Muscle layer of duodenum (tissue), 2 donors: ENCODE data around the gene DSC1.
"Not testable (repeated sequence)": the region's sequence is repeated elsewhere in the genome, so short reads cannot be mapped to it uniquely, and the experiment has no call there.

Source experiments
- H3K27ac ChIP-seq: one replicate; pipeline ENCODE4 v1.7.0; 2013; ENCODE audit warnings: mild to moderate bottlenecking, low read length
- H3K27me3 ChIP-seq: one replicate; pipeline ENCODE4 v1.7.0; 2013; ENCODE audit warnings: low read depth, mild to moderate bottlenecking, control low read depth, low read length
- H3K36me3 ChIP-seq, 2 donors: one replicate each; pipeline ENCODE4 v1.7.0; 2013; ENCODE audit warnings: low read length in 2 of 2, control low read depth in 1 of 2, mild to moderate bottlenecking in 1 of 2; ENCODE audit not compliant: insufficient read depth in 2 of 2, control insufficient read depth in 1 of 2
- H3K4me1 ChIP-seq, 2 donors: one replicate each; pipeline ENCODE4 v1.7.0; 2013; ENCODE audit warnings: low read length in 2 of 2, mild to moderate bottlenecking in 2 of 2, control low read depth in 1 of 2, moderate library complexity in 1 of 2; ENCODE audit not compliant: insufficient read depth in 2 of 2, control insufficient read depth in 1 of 2
- H3K4me3 ChIP-seq, 2 donors: one replicate each; pipeline ENCODE4 v1.7.0; 2013; ENCODE audit warnings: low read length in 2 of 2, low read depth in 1 of 2, mild to moderate bottlenecking in 1 of 2
- H3K9me3 ChIP-seq, 2 donors: one replicate each; pipeline ENCODE4 v1.7.0; 2013; ENCODE audit warnings: low read length in 2 of 2, control low read depth in 1 of 2, mild to moderate bottlenecking in 1 of 2; ENCODE audit not compliant: control insufficient read depth in 1 of 2
- donor health status: healthy.

Gene DSC1

GRCh38 chr18:31199190-31199769 lies 36.6 kb upstream of the DSC1 start:
- no peaks in the 10 kb centered on the region for H3K9me3 ChIP-seq
- no peak overlapping the region for H3K4me3 ChIP-seq
- no peaks in the 10 kb centered on the region for H3K27me3 ChIP-seq
- H3K4me1 ChIP-seq, result no peaks in the 10 kb centered on the region
- H3K36me3 ChIP-seq, result no peaks in the 10 kb centered on the region
- no peak overlapping the region for H3K27ac ChIP-seq

GRCh38 chr18:31197676-31198075 lies 35.0 kb upstream of the DSC1 start:
- Histone ChIP-seq H3K9me3 (no peaks in the 10 kb centered on the region), H3K4me1 (no peaks in the 10 kb centered on the region), H3K36me3 (no peaks in the 10 kb centered on the region), H3K27me3 (no peaks in the 10 kb centered on the region), H3K27ac (no peak overlapping the region), H3K4me3 (no peak overlapping the region)

GRCh38 chr18:31195063-31195462 lies 32.4 kb upstream of the DSC1 start:
- Histone ChIP-seq H3K27ac (no peak overlapping the region), H3K4me1 (no peaks in the 10 kb centered on the region), H3K4me3 (no peak overlapping the region), H3K36me3 (no peaks in the 10 kb centered on the region), H3K9me3 (no peaks in the 10 kb centered on the region), H3K27me3 (no peaks in the 10 kb centered on the region)

- H3K4me3 ChIP-seq, result no peak overlapping the region
- no peaks in the 10 kb centered on the region for H3K27me3 ChIP-seq
- H3K4me1 ChIP-seq, result no peaks in the 10 kb centered on the region
- H3K36me3 ChIP-seq, result no peaks in the 10 kb centered on the region
- no peaks in the 10 kb centered on the region for H3K9me3 ChIP-seq
- H3K27ac ChIP-seq, result no peak overlapping the region
Measured at GRCh38 chr18:31192086-31192776, 29.6 kb upstream of the DSC1 start.

GRCh38 chr18:31190919-31191318 lies 28.3 kb upstream of the DSC1 start:
- H3K36me3 ChIP-seq, result no peaks in the 10 kb centered on the region

GRCh38 chr18:31189757-31190156 lies 27.1 kb upstream of the DSC1 start:
- H3K4me1 ChIP-seq, result no peaks in the 10 kb centered on the region
- H3K27me3 ChIP-seq, result no peaks in the 10 kb centered on the region
- no peaks in the 10 kb centered on the region for H3K36me3 ChIP-seq
- H3K9me3 ChIP-seq, result no peaks in the 10 kb centered on the region
- no peak overlapping the region for H3K27ac ChIP-seq
- H3K4me3 ChIP-seq, result no peak overlapping the region

More at GRCh38 chr18:31190919-31191318, 28.3 kb upstream of the DSC1 start:
- Histone ChIP-seq H3K4me3 (no peak overlapping the region), H3K9me3 (no peaks in the 10 kb centered on the region), H3K27ac (no peak overlapping the region), H3K27me3 (no peaks in the 10 kb centered on the region), H3K4me1 (no peaks in the 10 kb centered on the region)

GRCh38 chr18:31185186-31185950 lies 22.7 kb upstream of the DSC1 start:
- H3K36me3 ChIP-seq, result no peaks in the 10 kb centered on the region
- no peaks in the 10 kb centered on the region for H3K9me3 ChIP-seq
- H3K4me3 ChIP-seq, result no peak overlapping the region
- H3K27ac ChIP-seq, result no peak overlapping the region
- no peaks in the 10 kb centered on the region for H3K4me1 ChIP-seq
- no peaks in the 10 kb centered on the region for H3K27me3 ChIP-seq

- no peak overlapping the region for H3K4me3 ChIP-seq
- no peak overlapping the region for H3K27ac ChIP-seq
- H3K36me3 ChIP-seq, result no peaks in the 10 kb centered on the region
- H3K27me3 ChIP-seq, result no peaks in the 10 kb centered on the region
- no peaks in the 10 kb centered on the region for H3K4me1 ChIP-seq
- no peaks in the 10 kb centered on the region for H3K9me3 ChIP-seq
Measured at GRCh38 chr18:31183302-31183701, 20.6 kb upstream of the DSC1 start.

GRCh38 chr18:31177369-31177768 lies 14.7 kb upstream of the DSC1 start:
- H3K36me3 ChIP-seq, H3K27ac ChIP-seq, H3K9me3 ChIP-seq, H3K4me1 ChIP-seq, H3K4me3 ChIP-seq, H3K27me3 ChIP-seq: not testable (repeated sequence)

GRCh38 chr18:31176531-31176930 lies 13.9 kb upstream of the DSC1 start:
- Histone ChIP-seq H3K9me3 (no peaks in the 10 kb centered on the region), H3K36me3 (no peaks in the 10 kb centered on the region), H3K4me3 (no peak overlapping the region), H3K27me3 (no peaks in the 10 kb centered on the region), H3K27ac (no peak overlapping the region), H3K4me1 (no peaks in the 10 kb centered on the region)

- Histone ChIP-seq H3K27me3 (no peaks in the 10 kb centered on the region), H3K9me3 (no peaks in the 10 kb centered on the region), H3K4me1 (no peaks in the 10 kb centered on the region), H3K4me3 (no peak overlapping the region), H3K36me3 (no peaks in the 10 kb centered on the region), H3K27ac (no peak overlapping the region)
Measured at GRCh38 chr18:31171144-31171839, 8.6 kb upstream of the DSC1 start.
